OCI-LY3 (cell line): Measurements from ENCODE around the gene RHOH.
A peak's percentile ranks its signal among the peaks of the same experiment; 100 is the strongest.

Experiments used
- H2AFZ ChIP-seq: fragments of 200-600, 300-600 bp; shearing (Covaris generic); 2 replicates; pipeline ENCODE4 v1.6.0; 2014; ENCODE audit warnings: antibody characterized with exemption, low read depth, low read length
- H3K27ac ChIP-seq: fragments of 200-600, 300-600 bp; sonication (generic); 2 replicates; pipeline ENCODE4 v1.5.1; 2014; ENCODE audit warnings: mild to moderate bottlenecking, low read length, moderate library complexity, mixed read lengths
- H3K27me3 ChIP-seq: fragments of 200-600, 300-600 bp; sonication (generic); 2 replicates; pipeline ENCODE4 v1.6.1; 2014; ENCODE audit warnings: low read depth, low read length, mixed read lengths
- H3K36me3 ChIP-seq: fragments of 200-600, 300-600 bp; sonication (generic); replicated peaks from 2 replicates; pipeline ENCODE3; 2014; ENCODE audit warnings: low read depth, low read length, mixed read lengths
- H3K4me1 ChIP-seq: fragments of 300-600, 200-600 bp; sonication (generic); 2 replicates; pipeline ENCODE4 v1.6.1; 2014; ENCODE audit warnings: low read length, mixed read lengths
- H3K4me2 ChIP-seq: fragments of 200-600, 300-600 bp; sonication (generic); 2 replicates; pipeline ENCODE4 v1.6.1; 2014; ENCODE audit warnings: low read length, mixed read lengths
- H3K4me3 ChIP-seq: fragments of 300-600, 200-600 bp; sonication (generic); 2 replicates; pipeline ENCODE4 v1.5.1; 2014; ENCODE audit warnings: antibody characterized with exemption, mild to moderate bottlenecking, low read length, moderate library complexity
- H3K79me2 ChIP-seq: fragments of 300-600, 200-600 bp; shearing (Covaris generic); 2 replicates; pipeline ENCODE4 v1.6.1; 2014; ENCODE audit warnings: mild to moderate bottlenecking, low read length, mixed read lengths
- H3K9ac ChIP-seq: fragments of 300-600, 200-600 bp; shearing (Covaris generic); 2 replicates; pipeline ENCODE4 v1.6.0; 2014; ENCODE audit warnings: mild to moderate bottlenecking, low read length, moderate library complexity
- H3K9me3 ChIP-seq: fragments of 200-600, 300-600 bp; shearing (Covaris generic); 2 replicates; pipeline ENCODE4 v1.6.1; 2014; ENCODE audit warnings: low read length, mixed read lengths; ENCODE audit not compliant: insufficient read depth
- H4K20me1 ChIP-seq: fragments of 200-600, 300-600 bp; sonication (generic); 2 replicates; pipeline ENCODE4 v1.6.1; 2016; ENCODE audit warnings: low read length, mixed read lengths; ENCODE audit not compliant: insufficient read depth
- CTCF ChIP-seq: fragments of 200-600, 300-600 bp; sonication (generic); IDR thresholded peaks from 2 replicates; pipeline ENCODE4 v1.5.1; 2014; ENCODE audit warnings: antibody characterized with exemption, low read length, low read depth
- EZH2phosphoT487 ChIP-seq: fragments of 200-600 bp; shearing (Covaris generic); IDR thresholded peaks from 2 replicates; pipeline ENCODE4 v1.6.1; 2018; ENCODE audit warnings: antibody characterized with exemption, mixed run types, low read depth

Gene RHOH

GRCh38 chr4:40193578-40193977, 3.3 kb upstream of the RHOH start:
- peak overlapping the region; percentile 97 for H3K4me3 ChIP-seq
- peak overlapping the region; percentile 94 for H3K9ac ChIP-seq
- peaks cover 73% of the 10 kb centered on the region for H3K4me1 ChIP-seq
- H4K20me1 ChIP-seq: no peaks in the 10 kb centered on the region
- no peak overlapping the region for H2AFZ ChIP-seq
- H3K9me3 ChIP-seq: no peaks in the 10 kb centered on the region
- H3K36me3 ChIP-seq: peaks cover 18% of the 10 kb centered on the region
- no peak for TF ChIP-seq EZH2phosphoT487
- TF ChIP-seq CTCF: no peak
- H3K27me3 ChIP-seq: no peaks in the 10 kb centered on the region
- H3K79me2 ChIP-seq: peaks cover 99% of the 10 kb centered on the region
- peak overlapping the region; percentile 96 for H3K27ac ChIP-seq
- H3K4me2 ChIP-seq: peak overlapping the region; percentile 95

GRCh38 chr4:40194602-40195161, 2.1 kb upstream of the RHOH start:
- peaks cover 100% of the 10 kb centered on the region for H3K79me2 ChIP-seq
- peak overlapping the region; percentile 97 for H3K4me3 ChIP-seq

GRCh38 chr4:40195182-40196177, 1.4 kb upstream of the RHOH start:
- Histone ChIP-seq H2AFZ (no peak overlapping the region), H3K4me2 (peak overlapping the region; percentile 95), H3K36me3 (peaks cover 28% of the 10 kb centered on the region), H3K27ac (peak overlapping the region; percentile 96), H3K27me3 (no peaks in the 10 kb centered on the region), H3K4me3 (peak overlapping the region; percentile 97), H3K9ac (peak overlapping the region; percentile 94), H3K4me1 (peaks cover 54% of the 10 kb centered on the region), H3K9me3 (no peaks in the 10 kb centered on the region), H3K79me2 (peaks cover 100% of the 10 kb centered on the region), H4K20me1 (peaks cover 12% of the 10 kb centered on the region; the same call in 1 of the 2 replicates)
- TF ChIP-seq CTCF (no peak), EZH2phosphoT487 (no peak)

More at GRCh38 chr4:40194602-40195161, 2.1 kb upstream of the RHOH start:
- Histone ChIP-seq H2AFZ (no peak overlapping the region; the same call in 1 of the 2 replicates), H3K36me3 (peaks cover 26% of the 10 kb centered on the region), H3K9me3 (no peaks in the 10 kb centered on the region), H3K27ac (peak overlapping the region; percentile 96), H3K27me3 (no peaks in the 10 kb centered on the region), H3K4me2 (peak overlapping the region; percentile 95), H4K20me1 (peaks cover 4% of the 10 kb centered on the region; the same call in 1 of the 2 replicates), H3K9ac (peak overlapping the region; percentile 94), H3K4me1 (peaks cover 62% of the 10 kb centered on the region)
- TF ChIP-seq CTCF: no peak
- no peak for TF ChIP-seq EZH2phosphoT487

GRCh38 chr4:40196272-40196671, 559 bp upstream of the RHOH start:
- Histone ChIP-seq H4K20me1 (peaks cover 20% of the 10 kb centered on the region), H3K36me3 (peaks cover 36% of the 10 kb centered on the region), H3K27ac (peak overlapping the region; percentile 96), H3K9ac (peak overlapping the region; percentile 94), H3K4me1 (peaks cover 50% of the 10 kb centered on the region), H2AFZ (no peak overlapping the region), H3K4me2 (peak overlapping the region; percentile 95), H3K4me3 (peak overlapping the region; percentile 97), H3K79me2 (peaks cover 100% of the 10 kb centered on the region), H3K27me3 (no peaks in the 10 kb centered on the region), H3K9me3 (no peaks in the 10 kb centered on the region)
- no peak for TF ChIP-seq CTCF
- TF ChIP-seq EZH2phosphoT487: no peak
